LNCaP clone FGC (cell line): ENCODE results near the gene DCST1.
A peak's percentile ranks its signal among the peaks of the same experiment; 100 is the strongest.

ENCODE experiments used
- DNase-seq: peaks from one replicate; pipeline ENCODE4 v3.0.0-alpha.2; 2011; ENCODE audit warnings: low read depth
- H3K4me3 ChIP-seq: 2 replicates; pipeline ENCODE4 v1.5.1; 2011; ENCODE audit warnings: mild to moderate bottlenecking, low read depth, low read length, control low read depth
- TF ChIP-seq, protein P1 (sequence below): IDR thresholded peaks from 2 replicates; pipeline ENCODE4 v1.5.1; 2012; ENCODE audit warnings: mild to moderate bottlenecking; ENCODE audit not compliant: control insufficient read depth, insufficient read depth; ENCODE audit errors: extremely low read depth

Gene DCST1

GRCh38 chr1:155022136-155022926 is 11.3 kb upstream of the DCST1 start:
- no peak for DNase-seq
- no peak overlapping the region for H3K4me3 ChIP-seq

DNA sequence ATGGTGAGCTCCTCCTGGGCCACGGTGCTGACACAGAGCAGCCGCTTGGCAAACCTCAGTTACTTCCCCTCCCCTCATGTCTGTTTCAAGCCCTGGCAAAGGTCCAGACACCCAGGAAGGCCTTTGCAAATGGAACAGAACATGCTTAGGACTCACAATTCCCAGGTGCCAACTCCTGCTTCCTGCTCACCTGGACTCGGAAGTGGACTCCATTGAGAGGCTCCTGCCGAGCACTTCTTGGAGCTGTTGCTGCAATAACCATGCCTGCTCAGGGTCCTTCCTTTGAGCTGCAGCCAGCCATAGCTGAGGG is 10.7 kb upstream of the DCST1 start:
- DNase-seq: peak; percentile 84
- H3K4me3 ChIP-seq: no peak overlapping the region
- TF ChIP-seq, protein P1, sequence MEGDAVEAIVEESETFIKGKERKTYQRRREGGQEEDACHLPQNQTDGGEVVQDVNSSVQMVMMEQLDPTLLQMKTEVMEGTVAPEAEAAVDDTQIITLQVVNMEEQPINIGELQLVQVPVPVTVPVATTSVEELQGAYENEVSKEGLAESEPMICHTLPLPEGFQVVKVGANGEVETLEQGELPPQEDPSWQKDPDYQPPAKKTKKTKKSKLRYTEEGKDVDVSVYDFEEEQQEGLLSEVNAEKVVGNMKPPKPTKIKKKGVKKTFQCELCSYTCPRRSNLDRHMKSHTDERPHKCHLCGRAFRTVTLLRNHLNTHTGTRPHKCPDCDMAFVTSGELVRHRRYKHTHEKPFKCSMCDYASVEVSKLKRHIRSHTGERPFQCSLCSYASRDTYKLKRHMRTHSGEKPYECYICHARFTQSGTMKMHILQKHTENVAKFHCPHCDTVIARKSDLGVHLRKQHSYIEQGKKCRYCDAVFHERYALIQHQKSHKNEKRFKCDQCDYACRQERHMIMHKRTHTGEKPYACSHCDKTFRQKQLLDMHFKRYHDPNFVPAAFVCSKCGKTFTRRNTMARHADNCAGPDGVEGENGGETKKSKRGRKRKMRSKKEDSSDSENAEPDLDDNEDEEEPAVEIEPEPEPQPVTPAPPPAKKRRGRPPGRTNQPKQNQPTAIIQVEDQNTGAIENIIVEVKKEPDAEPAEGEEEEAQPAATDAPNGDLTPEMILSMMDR: no peak

More at GRCh38 chr1:155022136-155022926, 11.3 kb upstream of the DCST1 start:
- TF ChIP-seq, protein P1: no peak

DNA sequence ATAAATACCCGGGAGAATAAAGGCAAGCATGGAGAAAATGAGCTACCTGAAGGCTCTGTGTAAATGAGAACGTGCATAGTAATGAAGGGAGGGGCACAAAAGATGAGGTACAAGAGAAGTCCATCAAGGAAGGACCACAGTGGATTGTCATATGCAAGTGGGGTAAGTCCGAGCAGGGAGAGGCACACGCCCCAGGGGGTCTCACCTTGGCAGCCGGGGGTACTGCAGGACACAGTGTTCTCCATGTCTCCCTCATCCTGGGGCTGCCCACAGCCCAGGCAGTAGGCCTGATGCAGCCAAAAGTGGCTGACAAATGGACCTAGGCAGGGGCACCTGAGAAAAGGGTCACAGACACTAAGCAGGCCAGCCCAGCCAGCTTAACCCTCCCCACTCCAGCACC is 10.0 kb upstream of the DCST1 start:
- TF ChIP-seq, protein P1: no peak
- no peak for DNase-seq
- H3K4me3 ChIP-seq: no peak overlapping the region

GRCh38 chr1:155024315-155024714 is 9.3 kb upstream of the DCST1 start:
- TF ChIP-seq, protein P1: no peak
- DNase-seq: no peak
- H3K4me3 ChIP-seq: no peak overlapping the region

- no peak overlapping the region for H3K4me3 ChIP-seq
- TF ChIP-seq, protein P1: no peak
- DNase-seq: no peak
Observed at GRCh38 chr1:155026154-155026553, 7.5 kb upstream of the DCST1 start.

DNA sequence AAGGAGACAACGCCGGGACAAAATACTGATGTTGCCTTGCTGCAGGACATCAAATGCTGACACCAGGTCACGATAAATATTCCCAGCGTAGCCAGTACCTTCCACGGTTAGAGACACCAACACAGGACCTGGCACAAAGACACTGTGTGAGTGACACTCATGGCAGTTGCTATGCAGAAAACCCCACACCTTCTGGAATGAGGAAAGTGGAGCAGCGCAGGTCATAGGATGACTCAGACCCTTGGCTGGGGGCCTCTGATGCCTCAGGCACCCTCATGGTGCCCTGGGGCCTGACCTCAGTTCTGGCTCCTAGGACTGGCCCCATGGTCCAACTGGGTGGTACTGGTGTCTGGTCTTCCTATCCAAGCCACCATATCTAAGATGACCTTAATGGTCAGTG is 7.0 kb upstream of the DCST1 start:
- DNase-seq: no peak
- TF ChIP-seq, protein P1: no peak
- H3K4me3 ChIP-seq: no peak overlapping the region
